ENCODE measurements around the gene FKBP1A.

DNA sequence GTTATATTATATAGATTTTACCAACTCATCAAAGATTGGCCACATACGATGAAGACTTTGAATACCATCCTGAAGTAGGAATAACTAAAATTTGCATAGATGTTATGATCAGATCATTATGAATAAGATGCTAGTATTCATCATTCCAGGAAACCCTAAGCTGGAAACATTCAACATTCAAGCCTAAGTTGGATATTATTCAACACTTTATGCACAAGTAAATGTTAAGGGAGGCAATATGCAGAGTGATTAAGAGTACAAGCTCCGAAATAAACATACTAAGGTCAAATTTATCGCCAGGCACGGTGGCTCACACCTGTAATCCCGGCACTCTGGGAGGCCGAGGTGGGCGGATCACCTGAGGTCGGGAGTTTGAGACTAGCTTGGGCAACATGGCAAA is 43.4 kb upstream of the FKBP1A start:
- no peak for TF ChIP-seq POLR2A (IDR thresholded peaks at IDR 0.05; ENCODE audit: low read depth, low read length)
- no peak for TF ChIP-seq CTCF (conservative IDR thresholded peaks at IDR 0.05; ENCODE audit: low read depth, low read length)
- TF ChIP-seq SMC3 (IDR thresholded peaks at IDR 0.05; ENCODE audit: low read depth, low read length), result no peak
- no peak for TF ChIP-seq RAD21 (IDR thresholded peaks at IDR 0.05; ENCODE audit: low read length)
- TF ChIP-seq RFX5 (IDR thresholded peaks at IDR 0.05; ENCODE audit: low read depth, low read length), result no peak
- TF ChIP-seq USF2 (IDR thresholded peaks at IDR 0.05; ENCODE audit: low read depth, low read length), result no peak
